AG08395 (cell line): ENCODE measurements around the gene CTSC.

Experiments
- DNase-seq: peaks from one replicate; pipeline ENCODE4 v3.0.0; 2012; ENCODE audit warnings: mixed read lengths, low spot score

CTSC gene

DNA sequence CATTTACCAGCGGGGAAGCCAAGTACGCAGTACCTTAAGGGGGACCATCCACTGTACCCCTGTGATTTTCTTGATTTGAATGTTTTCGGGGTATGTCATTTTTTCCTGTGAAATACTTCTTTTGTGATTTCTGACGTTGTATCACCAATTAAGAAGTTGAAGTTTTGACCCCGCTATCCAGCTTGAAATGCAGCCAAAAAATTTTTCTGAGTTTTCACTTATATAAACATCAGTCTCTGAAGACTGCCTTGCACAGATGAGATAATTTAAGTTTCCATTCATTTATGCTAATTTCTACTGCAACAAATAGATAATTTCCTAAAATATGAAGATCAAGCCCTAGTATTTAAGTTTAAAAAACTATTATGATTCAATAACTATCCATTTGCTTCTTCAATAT is 20.0 kb downstream of the CTSC start:
- no peak for DNase-seq

DNA sequence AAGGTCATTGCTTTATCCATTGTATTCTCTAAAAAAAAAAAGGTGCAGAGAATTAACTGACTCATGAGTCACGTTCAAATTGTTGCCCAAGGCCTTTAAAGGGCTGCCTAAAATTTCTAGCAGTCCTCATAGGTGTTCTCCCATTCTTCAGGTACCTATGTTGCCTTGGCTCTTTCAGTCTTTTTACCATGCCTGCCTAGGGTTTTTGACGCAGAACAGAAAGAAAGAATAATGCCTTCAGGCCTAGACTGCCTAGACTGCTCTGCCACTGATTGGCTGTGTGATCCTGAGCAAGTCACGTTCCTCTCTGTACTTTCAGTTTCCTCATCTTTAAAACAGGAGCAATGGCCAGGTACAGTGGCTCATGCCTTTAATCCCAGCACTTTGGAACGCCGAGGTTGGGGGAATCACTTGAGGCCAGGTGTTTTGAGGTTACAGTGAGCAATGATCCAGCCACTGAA is 21.5 kb downstream of the CTSC start:
- no peak for DNase-seq

DNA sequence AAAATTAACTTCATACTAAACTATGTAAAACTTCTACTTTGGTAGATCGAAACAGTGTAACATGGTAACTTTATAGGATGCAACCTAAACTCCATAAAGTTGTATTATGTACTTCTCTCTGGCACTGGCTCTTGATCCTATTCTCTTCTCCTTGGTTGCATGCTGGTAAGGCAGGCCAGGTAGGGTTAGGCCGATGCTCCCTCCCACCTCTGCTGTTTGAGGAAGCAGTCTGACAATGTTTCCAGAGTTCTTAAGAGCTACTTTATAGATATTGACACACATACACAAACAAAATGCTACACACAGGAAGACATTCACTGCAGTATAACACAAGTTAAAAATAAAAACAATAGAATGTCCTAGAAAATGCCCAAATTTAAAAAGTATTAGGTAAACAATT is 22.5 kb downstream of the CTSC start:
- no peak for DNase-seq

DNA sequence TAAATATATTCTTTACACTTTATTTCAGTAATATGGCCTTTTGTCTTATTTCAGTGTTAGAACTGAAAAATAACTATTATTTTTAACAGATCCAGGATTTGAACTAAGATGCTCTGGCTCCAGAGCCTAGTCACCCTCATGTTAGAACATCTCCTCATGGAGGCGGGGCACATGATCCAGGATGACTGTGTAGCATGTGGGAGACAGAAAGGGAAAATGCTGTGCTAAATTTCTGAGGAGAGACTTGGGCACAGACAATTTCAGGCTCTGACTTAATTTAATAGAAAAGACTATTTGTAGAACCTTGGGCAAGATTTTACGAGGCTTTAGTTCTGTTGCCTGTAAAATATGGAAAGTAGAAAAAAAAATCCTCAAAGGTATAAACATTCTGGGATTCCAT is 24.1 kb downstream of the CTSC start:
- DNase-seq = peak; percentile 9

DNA sequence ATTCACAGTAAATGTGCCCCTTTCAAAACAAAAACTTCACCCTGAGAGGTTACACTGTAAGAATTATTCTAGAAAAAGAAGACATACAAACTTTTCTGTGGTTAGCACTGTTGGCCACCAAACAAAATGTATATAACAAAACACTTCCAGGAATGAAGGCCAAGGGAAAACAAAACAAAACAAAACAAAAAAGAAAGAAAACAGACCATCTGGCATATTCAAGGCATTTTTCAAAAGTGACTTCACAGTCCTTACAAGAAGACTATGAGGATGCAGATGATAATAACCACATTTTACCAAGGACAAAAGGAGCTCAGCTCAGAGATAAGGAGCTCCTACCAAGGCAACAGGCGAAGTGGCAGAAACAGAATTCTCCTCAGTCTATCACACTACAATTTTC is 24.9 kb downstream of the CTSC start:
- peak; percentile 30 for DNase-seq

DNA sequence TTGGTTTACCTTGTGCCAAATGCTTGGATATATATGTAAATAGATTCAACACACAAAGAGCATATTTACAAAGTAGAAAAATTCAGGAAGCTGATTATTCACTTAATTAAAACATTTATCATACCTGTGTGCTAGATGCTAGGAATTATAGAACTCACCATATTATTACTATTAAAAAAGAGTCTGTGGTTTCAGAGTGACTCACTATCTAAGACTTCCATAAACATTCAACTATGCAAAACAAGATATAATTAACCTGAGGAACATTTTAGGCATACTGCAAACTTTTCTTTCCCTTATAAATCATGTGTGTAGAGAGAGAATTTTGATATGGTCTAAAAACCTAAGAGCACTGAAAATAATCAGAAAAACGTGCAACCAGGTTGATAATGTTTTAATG is 27.3 kb downstream of the CTSC start:
- no peak for DNase-seq

DNA sequence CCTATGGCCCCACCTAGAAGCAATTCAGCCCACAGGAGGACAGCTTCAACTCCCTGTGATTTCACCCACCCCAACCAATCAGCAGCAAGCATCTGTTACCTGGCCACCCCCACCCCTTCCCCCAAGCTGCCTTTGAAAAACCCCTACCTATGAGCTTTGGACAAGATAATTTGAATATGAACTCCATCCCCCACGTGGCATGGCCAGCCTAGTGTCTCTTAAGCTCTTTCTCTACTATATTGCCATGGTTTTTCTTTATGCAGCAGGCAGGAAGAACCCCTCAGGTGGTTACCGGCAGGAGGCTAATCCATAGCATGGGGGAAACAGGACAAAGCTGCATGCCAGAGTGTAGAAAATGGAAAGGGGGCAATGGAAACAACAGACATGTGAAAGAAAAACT is 29.0 kb downstream of the CTSC start:
- DNase-seq = no peak

DNA sequence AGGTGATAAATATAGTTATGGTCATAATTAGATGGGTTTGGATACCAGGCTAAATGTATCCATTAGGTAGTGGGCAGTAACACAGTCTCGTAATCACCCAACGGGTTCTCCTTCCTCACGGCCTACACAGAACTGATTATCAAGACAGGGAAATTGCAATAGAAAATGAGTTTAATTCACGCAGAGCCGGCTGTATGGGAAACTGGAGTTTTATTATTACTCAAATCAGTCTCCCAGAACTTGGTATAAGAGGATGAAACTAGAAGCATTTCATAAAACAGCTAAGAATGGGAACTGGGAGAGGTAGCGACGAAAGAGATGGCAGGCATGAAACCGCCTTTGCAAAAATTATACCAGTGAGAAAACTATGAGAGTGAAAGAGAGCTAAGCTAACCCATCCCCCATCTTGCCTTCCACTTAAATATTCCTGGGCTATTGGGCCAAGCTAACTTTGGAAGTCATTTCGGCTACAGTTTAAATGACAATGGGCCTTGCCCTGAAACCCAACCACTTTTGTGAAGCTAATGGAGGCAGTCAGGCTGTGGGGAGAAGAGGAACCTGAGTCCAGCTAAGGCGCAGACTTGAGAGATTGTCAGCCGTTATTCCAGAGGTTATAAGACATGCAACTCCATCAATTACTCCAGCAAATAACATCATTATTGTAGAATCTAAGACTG is 29.6 kb downstream of the CTSC start:
- no peak for DNase-seq

DNA sequence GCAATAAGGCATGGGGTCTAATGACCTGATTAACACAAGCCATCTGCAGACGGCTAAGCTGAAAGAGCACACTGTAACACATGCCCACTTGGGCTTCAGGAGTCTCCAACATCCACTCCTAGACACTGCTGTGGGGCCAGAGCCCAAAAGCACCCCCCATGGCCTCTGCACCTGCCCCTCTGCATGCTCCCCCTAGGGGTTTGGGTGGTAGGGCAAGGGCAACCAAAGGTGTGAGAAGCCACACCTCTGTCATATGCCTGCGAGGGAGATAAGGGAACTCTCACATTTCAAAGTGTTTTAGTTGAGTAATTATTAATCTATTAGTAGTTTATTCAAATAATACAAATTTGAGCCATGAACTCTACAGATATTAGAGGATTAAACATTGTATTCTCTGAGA is 30.8 kb downstream of the CTSC start:
- DNase-seq = no peak

DNA sequence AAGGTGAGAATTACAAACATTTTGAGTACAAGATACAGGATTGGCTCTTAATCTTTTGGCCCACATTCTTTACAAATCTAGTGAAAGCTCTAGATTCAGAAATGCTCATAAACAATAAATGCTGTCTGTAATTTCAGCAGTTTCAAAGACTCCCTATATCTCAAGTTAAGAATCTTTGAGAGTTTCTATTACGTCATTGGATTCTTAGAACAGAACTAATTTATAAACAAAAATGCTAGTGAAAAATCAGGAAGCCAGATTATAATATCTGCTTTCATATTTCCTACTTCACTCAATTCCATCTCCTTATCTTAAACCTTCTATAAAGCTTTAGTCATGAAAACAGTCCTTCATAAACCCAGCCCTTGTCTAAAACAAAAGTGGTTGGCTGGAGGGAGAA is 32.1 kb downstream of the CTSC start:
- DNase-seq = no peak

DNA sequence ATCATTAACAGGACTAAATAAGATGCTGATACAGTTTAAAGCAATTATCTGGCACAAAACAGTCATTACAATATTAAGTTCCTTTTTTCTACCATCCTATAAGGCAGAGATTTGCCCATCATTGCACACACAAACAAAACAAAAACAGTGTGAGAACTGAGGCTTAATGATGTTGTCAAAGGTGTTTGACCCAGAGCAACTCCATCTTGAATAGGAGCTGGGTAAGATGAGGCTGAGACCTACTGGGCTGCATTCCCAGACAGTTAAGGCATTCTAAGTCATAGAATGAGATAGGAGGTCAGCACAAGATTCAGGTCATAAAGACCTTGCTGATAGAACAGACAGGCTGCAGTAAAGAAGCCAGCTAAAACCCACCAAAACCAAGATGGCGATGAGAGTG is 33.2 kb downstream of the CTSC start:
- DNase-seq = no peak

DNA sequence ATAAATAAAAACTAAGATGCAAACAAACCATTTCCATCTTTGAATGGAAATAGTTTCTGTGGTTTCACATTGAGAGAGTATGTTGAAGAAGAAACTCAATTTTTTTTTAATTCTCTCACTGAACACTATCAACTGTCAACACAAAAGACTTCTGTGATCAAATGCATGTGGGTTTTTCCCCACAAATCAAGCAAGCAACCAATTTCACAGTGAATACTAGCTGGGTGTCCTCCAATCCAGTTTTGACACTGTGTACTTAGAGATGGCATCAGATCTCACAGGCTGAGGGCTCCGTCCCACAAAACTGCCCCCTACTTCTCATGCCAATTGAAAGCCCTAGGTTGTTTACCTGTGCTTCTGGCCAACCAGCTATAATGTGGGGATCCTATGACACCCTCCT is 34.5 kb downstream of the CTSC start:
- no peak for DNase-seq

DNA sequence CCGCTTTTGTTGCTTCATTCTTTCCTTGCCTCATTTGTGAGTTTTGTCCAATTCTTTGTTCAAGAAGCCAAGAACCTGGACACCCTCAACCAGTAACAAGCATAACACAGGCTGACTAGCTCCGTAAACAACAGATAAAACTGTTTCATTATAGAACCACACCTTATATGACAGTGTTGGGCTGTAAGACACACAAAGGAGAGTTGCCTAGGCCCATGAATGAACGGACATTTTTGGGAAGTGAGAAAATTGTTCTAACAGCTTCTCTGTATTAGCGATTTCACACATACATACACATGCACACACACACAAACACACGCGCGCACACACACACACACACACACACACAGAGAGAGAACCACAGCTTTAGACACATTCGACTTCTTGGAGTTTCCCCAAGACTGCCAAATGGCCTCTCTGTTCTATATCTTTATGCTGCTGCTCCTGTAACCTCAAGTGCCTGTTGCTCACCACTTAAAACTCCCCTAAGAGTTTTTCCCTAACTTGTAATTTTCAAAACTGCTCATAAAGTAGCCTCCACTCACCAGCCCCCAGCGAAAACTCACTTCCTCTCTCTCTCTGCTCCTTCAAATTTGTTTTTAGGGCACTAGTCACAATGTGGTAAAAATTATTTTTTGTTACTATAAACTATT is 35.9 kb downstream of the CTSC start:
- DNase-seq = peak; percentile 38

DNA sequence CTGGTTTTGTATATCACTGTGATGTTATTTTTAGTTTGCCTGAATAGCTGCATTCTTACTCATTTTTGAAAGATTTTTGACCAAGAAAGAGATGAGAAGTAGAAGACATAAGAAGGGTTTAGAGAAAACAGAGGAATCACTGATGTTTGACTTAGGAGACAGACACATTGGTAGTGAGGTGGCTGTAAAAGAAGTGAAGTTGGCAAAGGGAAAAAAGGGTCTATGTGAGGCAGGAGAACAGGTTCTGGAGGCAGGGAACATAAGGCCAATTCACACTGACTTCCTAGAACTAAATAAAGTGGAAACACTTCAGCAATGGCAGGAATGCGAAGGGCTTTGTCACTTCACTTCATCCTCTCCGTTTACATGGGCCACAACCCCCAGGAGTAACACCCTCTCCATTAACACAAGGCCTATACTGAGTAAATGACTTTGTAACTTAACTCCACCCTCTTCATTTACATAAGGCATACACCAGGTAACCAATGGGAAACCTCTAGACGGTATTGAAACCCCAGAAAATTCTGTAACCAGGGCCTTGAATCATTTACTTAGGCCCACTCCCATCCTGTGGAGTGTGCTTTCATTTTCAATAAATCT is 36.5 kb downstream of the CTSC start:
- no peak for DNase-seq

DNA sequence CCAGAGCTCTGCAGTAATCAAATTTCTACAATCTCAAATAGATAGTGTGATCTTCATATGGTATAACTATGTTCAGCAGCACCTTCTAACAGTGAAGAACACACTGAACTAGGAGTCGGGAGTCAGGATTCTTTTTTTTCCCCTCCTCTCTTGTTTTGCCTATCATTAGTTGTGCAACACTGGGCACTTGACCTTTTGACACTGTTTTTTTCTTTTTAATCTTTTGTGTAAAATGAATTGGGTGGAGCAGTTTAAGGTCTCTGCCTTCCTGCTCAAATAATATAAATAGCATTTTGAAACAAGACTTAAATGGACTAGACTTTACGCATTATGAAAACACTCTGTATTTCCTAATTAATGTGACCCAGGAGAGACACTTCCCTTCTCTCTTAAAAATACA is 39.7 kb downstream of the CTSC start:
- no peak for DNase-seq

DNA sequence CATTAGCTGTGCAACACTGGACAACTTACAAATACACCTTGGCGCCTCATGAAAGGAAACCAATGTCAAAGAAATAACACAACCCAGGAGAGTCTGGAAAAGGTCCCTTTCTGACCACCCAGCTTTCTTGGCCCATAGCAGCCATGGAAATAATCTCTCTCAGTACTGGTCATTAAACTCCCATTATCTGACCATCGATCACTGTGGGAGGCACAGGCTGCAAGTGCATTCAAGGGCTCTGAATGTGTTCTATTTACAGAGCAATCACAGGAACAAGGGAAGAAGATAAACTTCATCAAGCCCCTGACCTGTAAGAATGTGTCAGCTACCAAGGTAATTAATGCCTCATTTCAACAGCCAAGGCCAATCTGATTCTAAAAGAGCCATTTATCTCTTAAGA is 40.1 kb downstream of the CTSC start:
- no peak for DNase-seq

DNA sequence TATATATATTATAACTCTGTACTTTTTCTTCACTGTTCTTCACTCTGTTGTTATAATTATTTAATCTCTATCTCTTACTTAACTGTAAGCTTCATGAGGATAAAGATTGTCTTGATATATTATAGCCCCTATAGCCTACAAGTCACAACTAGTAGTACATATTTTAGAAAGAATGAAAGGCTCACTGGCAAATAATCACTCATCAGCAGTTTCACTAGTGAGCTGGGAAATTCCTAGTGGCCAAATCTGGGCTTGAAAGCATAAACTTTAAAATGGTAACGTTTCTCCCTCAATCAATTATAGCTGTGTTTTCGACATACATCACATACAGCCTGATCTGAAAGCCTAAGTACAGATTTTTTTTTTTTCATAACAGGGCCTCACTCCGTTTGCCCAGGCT is 42.5 kb downstream of the CTSC start:
- no peak for DNase-seq

DNA sequence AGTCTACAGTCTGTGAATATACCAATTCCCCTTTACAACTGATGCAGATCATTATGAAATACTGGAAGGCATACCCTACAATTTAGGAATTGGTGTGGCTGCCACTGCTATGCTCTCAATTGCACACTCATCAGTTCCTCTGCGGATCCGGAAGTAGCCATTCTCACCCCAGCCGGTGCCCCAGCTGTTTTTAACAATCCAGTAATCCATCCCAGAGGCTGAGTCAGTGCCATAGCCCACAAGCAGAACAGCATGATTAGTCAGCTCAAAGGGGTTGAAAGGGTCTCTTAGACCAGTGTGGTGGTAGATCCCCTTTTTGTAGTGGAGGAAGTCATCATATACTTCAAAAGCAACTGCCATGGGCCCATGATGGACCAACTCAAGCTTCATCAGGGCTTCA is 43.6 kb downstream of the CTSC start:
- peak; percentile 53 for DNase-seq

DNA sequence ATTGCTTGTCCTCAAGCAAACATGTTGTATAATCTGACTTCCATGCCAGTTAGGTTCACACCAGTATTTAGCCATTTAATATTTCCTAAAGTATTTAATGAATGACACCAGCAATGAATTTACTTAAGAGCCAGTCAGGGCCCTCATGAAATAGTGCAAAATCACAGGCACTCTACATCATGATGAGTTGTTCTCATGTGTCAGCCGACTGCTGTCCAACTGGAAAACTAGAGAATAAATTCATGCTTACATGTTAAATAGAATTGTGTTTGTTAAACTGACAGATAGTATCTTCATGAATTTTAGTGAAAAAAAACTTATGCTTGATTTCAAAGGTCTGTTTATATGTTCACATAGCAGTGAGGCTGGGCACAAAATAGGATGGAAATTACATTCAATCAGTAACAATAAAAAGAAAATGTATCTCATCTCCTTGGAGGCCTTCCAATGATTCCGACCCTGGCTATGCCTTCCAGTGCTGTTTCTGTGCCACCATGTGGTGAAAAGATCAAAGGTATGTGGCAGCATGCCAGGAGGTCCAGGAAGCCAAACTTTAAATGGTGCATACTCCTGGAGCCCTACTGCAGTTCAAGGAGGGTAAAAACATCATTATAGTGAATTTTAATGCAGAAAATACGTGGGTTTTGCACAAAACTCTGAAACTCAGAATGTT is 45.2 kb downstream of the CTSC start:
- DNase-seq = no peak

DNA sequence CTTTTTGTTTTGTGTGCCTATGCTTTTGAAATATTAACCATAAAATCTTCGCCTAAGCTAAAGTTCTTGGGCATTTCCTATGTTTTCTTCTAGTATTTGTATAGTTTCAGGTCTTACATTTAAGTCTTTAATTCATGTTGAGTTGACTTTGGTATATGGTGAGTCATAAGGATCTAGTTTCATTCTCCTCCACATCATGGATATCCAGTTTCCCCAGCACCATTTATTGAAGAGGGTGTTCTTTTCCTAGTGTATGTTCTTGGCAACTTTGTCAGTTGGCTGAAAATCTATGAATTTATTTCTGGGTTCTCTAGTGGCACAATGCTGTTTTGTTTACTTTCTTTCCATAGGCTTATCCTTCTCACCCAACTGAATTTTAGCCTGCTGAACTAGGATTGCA is 49.0 kb downstream of the CTSC start:
- DNase-seq = no peak

DNA sequence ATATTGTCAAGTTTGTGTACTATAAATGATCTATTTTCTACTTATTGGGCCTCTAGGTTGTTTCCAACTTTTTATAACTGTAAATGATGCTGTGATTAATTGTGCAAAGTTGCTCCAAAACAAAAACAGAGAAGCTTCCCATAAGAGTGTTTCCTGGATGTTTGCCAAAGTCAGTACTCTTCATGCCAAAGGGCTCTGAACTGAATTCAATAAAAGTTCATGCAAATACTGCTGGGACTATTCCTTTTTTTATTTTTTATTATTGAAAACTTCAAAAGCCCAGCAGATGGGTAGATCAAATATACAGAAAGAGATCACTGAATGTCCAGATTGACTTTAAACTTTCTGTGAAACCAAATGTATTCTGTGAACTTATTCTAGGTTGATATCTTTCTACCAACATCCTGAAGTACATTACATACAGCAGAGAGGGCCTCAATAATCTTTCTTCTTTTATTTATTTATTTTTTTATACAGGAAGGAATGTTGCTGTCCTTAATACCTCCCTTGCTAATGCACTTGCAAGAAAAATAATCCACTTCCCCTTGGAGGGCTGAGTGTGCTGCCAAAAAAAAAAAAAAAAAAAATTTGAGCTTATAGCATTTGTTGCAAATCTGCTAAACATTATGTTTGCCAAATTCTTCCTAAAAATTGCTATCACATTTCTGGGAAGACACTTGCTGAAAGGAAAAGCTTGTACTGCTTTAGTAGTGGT is 53.0 kb downstream of the CTSC start:
- DNase-seq = no peak

DNA sequence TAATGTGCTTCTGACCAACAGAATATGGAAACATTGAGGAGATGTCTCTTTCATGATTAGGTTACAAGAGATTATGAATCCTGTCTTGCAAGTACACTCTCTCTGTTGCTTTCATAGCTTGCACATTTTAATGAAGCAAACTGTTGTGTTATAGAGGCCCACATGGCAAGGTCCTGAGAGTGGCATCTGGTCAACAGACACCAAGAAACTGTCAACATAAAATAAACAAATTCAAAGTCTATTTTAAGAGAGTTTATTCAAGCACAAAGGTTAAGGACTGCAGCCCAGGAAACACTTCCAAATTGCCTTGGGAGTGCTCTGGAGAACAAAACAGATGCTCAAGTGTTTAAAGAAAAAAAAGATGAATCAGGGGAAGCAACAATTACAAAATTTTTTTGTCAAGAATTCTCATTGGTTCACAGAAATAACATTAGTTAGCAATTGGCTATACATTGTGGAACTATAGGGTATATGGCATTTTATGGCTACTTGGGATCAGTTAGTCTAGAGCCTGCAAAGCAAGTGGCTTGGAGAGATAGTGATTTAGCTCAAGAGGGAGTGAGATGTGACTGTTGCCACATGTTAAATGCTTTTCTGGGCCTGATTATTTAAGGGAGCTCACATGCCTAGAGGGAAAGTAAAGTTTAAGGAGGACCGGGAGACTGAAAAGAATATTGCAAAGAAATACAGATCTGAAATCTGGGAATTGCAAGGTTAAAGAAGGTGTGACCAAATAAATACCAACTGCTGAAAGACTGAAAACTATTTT is 54.6 kb downstream of the CTSC start:
- no peak for DNase-seq
